HG03097 (cell line): ENCODE data around the gene UBAP2.
"Not testable (repeated sequence)": the region's sequence is repeated elsewhere in the genome, so short reads cannot be mapped to it uniquely, and the experiment has no call there.

Experiments
- ATAC-seq: cut with Tn5 transposase; IDR thresholded peaks from one replicate; pipeline ENCODE4 v1.9.1; 2021; ENCODE audit not compliant: unreplicated experiment, low FRiP score

The UBAP2 gene

GRCh38 chr9:33992632-33993031, 56.1 kb downstream of the UBAP2 start:
- ATAC-seq, result no peak

- peak; percentile 92 for ATAC-seq
These were observed 60.3 kb downstream of the UBAP2 start for GRCh38 chr9:33988219-33988890.

GRCh38 chr9:33976414-33976813, 72.3 kb downstream of the UBAP2 start:
- no peak for ATAC-seq

GRCh38 chr9:33972698-33973097, 76.0 kb downstream of the UBAP2 start:
- no peak for ATAC-seq

- ATAC-seq, result no peak
These were observed 84.5 kb downstream of the UBAP2 start for GRCh38 chr9:33964086-33964768.

- not testable (repeated sequence) for ATAC-seq
These were observed 86.2 kb downstream of the UBAP2 start for GRCh38 chr9:33962468-33962867.

GRCh38 chr9:33959725-33960124, 89.0 kb downstream of the UBAP2 start:
- no peak for ATAC-seq

- no peak for ATAC-seq
These were observed 92.1 kb downstream of the UBAP2 start for GRCh38 chr9:33956544-33956943.

- no peak for ATAC-seq
These were observed 96.6 kb downstream of the UBAP2 start for GRCh38 chr9:33952066-33952465.

- ATAC-seq, result no peak
These were observed 98.3 kb downstream of the UBAP2 start for GRCh38 chr9:33950371-33950770.

- ATAC-seq, result no peak
These were observed 101.7 kb downstream of the UBAP2 start for GRCh38 chr9:33946779-33947535.

GRCh38 chr9:33943389-33943788, 105.3 kb downstream of the UBAP2 start:
- no peak for ATAC-seq

- no peak for ATAC-seq
These were observed 106.1 kb downstream of the UBAP2 start for GRCh38 chr9:33942471-33943083.

- ATAC-seq, result no peak
These were observed 108.5 kb downstream of the UBAP2 start for GRCh38 chr9:33939924-33940874.

- ATAC-seq, result no peak
These were observed 114.4 kb downstream of the UBAP2 start for GRCh38 chr9:33934188-33934878.

- no peak for ATAC-seq
These were observed 116.4 kb downstream of the UBAP2 start for GRCh38 chr9:33932078-33932807.

GRCh38 chr9:33931326-33931725, 117.4 kb downstream of the UBAP2 start:
- ATAC-seq, result no peak

- no peak for ATAC-seq
These were observed 121.0 kb downstream of the UBAP2 start for GRCh38 chr9:33927694-33928093.
